Stimulated activated CD4-positive, alpha-beta T cell treated with anti-CD3 and anti-CD28 coated beads, Interleukin-1b, Interleukin-23, amount 100 ng/mL, for 24 hours (primary cell): ENCODE data around the gene RET.

Source experiments
- DNase-seq, 4 experiments: peaks; one replicate each; pipeline ENCODE4 v3.0.0-alpha.2; 2020; ENCODE audit warnings: low read depth in 4 of 4, low spot score in 1 of 4

Gene RET

GRCh38 chr10:43105956-43106229 lies 29.0 kb downstream of the RET start:
- DNase-seq, result no peak

- no peak for DNase-seq
These were observed 29.6 kb downstream of the RET start for GRCh38 chr10:43106256-43107091.

GRCh38 chr10:43108951-43109350 lies 32.1 kb downstream of the RET start:
- DNase-seq, result no peak

- no peak for DNase-seq
These were observed 32.9 kb downstream of the RET start for GRCh38 chr10:43109671-43110249.

GRCh38 chr10:43110338-43111071 lies 33.6 kb downstream of the RET start:
- no peak for DNase-seq

- DNase-seq, result no peak
These were observed 34.2 kb downstream of the RET start for GRCh38 chr10:43111101-43111500.

GRCh38 chr10:43111921-43112607 lies 35.2 kb downstream of the RET start:
- no peak for DNase-seq

- no peak for DNase-seq
These were observed 35.7 kb downstream of the RET start for GRCh38 chr10:43112608-43112961.

- no peak for DNase-seq
These were observed 36.6 kb downstream of the RET start for GRCh38 chr10:43113201-43114087.

GRCh38 chr10:43114088-43114742 lies 37.3 kb downstream of the RET start:
- no peak for DNase-seq

GRCh38 chr10:43114743-43115611 lies 38.1 kb downstream of the RET start:
- no peak for DNase-seq

- DNase-seq, result no peak
These were observed 39.2 kb downstream of the RET start for GRCh38 chr10:43115881-43116595.

GRCh38 chr10:43116596-43116995 lies 39.7 kb downstream of the RET start:
- DNase-seq, result no peak

GRCh38 chr10:43117031-43117776 lies 40.3 kb downstream of the RET start:
- no peak for DNase-seq

GRCh38 chr10:43117777-43118583 lies 41.1 kb downstream of the RET start:
- no peak for DNase-seq

GRCh38 chr10:43118631-43119415 lies 42.0 kb downstream of the RET start:
- no peak for DNase-seq
